Measurements from ENCODE around the gene SERP2.

GRCh38 chr13:44393391-44393790 lies 19.8 kb downstream of the SERP2 start:
- TF ChIP-seq POLR2A (IDR thresholded peaks at IDR 0.05; ENCODE audit: low read depth, low read length): no peak
- no peak for TF ChIP-seq CTCF (IDR thresholded peaks at IDR 0.05; ENCODE audit: extremely low read depth in 1 of 2, insufficient read depth in 1 of 2, low read depth in 1 of 2, low read length in 2 of 2)
- no peak for TF ChIP-seq EZH2 (IDR thresholded peaks at IDR 0.05; ENCODE audit: borderline replicate concordance, low read depth, low read length, severe bottlenecking)
- no peak for TF ChIP-seq POLR2AphosphoS5 (IDR thresholded peaks at IDR 0.05; ENCODE audit: insufficient read depth, low read depth, low read length)
- no peak for TF ChIP-seq MAX (IDR thresholded peaks at IDR 0.05; ENCODE audit: insufficient read depth, insufficient read length)
- no peak for TF ChIP-seq JUN (IDR thresholded peaks at IDR 0.05; ENCODE audit: borderline replicate concordance, insufficient read depth, insufficient read length, low read depth)

All from endothelial cell of umbilical vein (primary cell).